DMS 273 treated with DMSO at 0.1 percent for 48 hours (cell line): ENCODE data around the gene PCDHGC3.
"Not testable (repeated sequence)": the region's sequence is repeated elsewhere in the genome, so short reads cannot be mapped to it uniquely, and the experiment has no call there.

ENCODE experiments used
- DNase-seq: peaks from one replicate; lab custom pipeline; 2025; lab: John Stamatoyannopoulos, UW

PCDHGC3 gene

DNA sequence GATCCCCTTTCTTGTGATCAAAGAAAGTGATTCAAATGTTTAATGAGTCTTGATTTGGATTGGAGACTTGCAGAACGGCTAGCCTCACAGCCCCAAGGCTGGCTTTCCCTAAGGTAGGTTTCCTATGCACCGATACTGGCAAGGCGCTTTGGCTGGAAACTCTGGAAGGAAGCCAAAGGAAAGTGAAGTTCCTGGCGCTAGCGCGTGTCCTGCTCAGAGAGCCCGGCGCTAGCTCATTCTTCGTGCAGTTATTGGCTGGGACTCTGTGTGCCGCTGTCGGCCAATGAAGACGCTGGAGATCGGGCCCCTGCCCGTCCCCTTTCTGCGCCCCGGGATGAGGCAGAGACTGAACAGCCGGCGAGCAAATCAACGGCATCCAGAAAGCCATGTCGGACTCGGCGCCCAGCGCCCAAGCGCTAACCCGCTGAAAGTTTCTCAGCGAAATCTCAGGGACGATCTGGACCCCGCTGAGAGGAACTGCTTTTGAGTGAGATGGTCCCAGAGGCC, at the start of gene PCDHGC3:
TSS of gene PCDHGC3 (plus strand) at position 342 of the 507 bp plus-strand sequence. CDS start at position 493, 151 bp downstream.
- DNase-seq = peak; percentile 95

DNA sequence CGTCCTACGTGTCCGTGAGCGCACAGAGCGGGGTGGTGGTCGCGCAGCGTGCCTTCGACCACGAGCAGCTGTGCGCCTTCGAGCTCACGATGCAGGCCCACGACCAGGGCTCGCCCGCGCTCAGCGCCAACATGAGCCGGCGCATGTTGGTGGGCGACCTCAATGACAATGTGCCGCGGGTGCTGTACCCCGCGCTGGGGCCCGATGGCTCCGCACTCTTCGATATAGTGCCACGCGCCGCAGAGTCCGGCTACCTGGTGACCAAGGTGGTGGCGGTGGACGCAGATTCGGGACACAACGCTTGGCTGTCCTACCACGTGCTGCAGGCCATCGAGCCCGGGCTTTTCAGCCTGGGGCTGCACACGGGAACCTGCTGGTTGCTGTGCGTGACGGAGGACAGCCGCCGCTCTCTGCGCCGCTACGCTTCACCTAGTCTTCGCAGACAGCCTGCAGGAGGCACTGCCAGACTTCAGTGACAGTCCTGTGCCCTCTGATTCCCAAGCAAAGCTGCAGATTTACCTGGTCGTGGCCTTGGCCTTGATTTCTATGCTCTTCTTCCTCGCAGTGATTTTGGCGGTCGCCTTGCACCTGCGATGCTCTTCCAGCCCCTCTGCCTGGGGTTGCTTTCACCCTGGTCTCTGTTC, 47.9 kb upstream of the PCDHGC3 start:
- DNase-seq = no peak

DNA sequence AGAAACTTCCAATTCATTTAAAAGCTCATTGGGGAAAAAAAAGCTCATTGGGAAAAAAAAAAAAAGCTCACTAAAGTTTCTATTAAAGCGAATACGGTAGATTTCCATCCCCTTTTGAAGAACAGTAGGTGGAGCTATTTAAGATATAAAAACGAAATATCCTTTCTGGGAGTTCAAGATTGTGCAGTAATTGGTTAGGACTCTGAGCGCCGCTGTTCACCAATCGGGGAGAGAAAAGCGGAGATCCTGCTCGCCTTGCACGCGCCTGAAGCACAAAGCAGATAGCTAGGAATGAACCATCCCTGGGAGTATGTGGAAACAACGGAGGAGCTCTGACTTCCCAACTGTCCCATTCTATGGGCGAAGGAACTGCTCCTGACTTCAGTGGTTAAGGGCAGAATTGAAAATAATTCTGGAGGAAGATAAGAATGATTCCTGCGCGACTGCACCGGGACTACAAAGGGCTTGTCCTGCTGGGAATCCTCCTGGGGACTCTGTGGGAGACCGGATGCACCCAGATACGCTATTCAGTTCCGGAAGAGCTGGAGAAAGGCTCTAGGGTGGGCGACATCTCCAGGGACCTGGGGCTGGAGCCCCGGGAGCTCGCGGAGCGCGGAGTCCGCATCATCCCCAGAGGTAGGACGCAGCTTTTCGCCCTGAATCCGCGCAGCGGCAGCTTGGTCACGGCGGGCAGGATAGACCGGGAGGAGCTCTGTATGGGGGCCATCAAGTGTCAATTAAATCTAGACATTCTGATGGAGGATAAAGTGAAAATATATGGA, 45.2 kb upstream of the PCDHGC3 start, which contains the start of gene PCDHGA12:
TSS of gene PCDHGA12 (plus strand) at position 176 of the 782 bp plus-strand sequence. CDS start at position 429, 253 bp downstream.
- no peak for DNase-seq

DNA sequence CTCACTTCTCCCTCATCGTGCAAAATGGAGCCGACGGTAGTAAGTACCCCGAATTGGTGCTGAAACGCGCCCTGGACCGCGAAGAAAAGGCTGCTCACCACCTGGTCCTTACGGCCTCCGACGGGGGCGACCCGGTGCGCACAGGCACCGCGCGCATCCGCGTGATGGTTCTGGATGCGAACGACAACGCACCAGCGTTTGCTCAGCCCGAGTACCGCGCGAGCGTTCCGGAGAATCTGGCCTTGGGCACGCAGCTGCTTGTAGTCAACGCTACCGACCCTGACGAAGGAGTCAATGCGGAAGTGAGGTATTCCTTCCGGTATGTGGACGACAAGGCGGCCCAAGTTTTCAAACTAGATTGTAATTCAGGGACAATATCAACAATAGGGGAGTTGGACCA, 44.5 kb upstream of the PCDHGC3 start:
- DNase-seq = no peak

DNA sequence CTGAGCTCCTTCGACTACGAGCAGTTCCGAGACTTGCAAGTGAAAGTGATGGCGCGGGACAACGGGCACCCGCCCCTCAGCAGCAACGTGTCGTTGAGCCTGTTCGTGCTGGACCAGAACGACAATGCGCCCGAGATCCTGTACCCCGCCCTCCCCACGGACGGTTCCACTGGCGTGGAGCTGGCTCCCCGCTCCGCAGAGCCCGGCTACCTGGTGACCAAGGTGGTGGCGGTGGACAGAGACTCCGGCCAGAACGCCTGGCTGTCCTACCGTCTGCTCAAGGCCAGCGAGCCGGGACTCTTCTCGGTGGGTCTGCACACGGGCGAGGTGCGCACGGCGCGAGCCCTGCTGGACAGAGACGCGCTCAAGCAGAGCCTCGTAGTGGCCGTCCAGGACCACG, 43.5 kb upstream of the PCDHGC3 start:
- not testable (repeated sequence) for DNase-seq

DNA sequence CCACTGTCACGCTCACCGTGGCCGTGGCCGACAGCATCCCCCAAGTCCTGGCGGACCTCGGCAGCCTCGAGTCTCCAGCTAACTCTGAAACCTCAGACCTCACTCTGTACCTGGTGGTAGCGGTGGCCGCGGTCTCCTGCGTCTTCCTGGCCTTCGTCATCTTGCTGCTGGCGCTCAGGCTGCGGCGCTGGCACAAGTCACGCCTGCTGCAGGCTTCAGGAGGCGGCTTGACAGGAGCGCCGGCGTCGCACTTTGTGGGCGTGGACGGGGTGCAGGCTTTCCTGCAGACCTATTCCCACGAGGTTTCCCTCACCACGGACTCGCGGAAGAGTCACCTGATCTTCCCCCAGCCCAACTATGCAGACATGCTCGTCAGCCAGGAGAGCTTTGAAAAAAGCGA, 43.0 kb upstream of the PCDHGC3 start:
- not testable (repeated sequence) for DNase-seq

DNA sequence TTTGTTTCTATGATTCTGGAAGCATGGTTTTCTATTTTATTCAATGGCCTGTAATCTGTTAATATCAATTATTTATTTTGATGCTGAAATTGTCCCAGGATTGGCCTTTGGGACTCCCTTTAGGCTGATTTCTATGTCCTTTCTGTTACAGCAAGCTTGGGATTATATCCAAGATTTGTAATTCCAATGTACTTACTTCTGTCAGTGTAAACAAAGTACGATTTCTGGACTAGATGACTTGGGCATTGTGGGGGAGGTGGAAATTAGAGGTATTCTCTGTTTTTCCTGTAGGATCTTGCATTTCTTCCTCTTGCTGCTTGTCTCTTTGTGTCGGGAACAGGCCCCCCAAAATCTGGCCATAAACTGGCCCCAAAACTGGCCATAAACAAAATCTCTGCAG, 41.8 kb upstream of the PCDHGC3 start:
- no peak for DNase-seq

DNA sequence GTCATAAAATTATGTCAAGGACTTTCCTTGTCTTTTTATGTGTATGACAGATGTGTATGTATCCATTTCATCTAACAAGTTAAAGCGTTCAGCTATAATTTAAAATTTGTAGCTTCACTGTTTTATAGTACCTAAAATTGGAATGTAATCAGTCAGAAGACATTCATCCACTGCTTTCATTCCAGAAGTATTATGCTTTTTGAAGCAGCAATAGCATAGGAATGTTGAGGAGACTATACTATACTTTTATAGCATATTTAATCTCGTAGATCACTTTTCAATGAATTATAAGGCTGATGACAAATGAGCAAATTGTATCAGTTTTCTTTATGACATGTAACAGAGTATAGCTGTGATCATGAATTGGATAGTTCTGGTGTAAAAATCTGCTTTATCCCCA, 38.5 kb upstream of the PCDHGC3 start:
- DNase-seq = no peak

DNA sequence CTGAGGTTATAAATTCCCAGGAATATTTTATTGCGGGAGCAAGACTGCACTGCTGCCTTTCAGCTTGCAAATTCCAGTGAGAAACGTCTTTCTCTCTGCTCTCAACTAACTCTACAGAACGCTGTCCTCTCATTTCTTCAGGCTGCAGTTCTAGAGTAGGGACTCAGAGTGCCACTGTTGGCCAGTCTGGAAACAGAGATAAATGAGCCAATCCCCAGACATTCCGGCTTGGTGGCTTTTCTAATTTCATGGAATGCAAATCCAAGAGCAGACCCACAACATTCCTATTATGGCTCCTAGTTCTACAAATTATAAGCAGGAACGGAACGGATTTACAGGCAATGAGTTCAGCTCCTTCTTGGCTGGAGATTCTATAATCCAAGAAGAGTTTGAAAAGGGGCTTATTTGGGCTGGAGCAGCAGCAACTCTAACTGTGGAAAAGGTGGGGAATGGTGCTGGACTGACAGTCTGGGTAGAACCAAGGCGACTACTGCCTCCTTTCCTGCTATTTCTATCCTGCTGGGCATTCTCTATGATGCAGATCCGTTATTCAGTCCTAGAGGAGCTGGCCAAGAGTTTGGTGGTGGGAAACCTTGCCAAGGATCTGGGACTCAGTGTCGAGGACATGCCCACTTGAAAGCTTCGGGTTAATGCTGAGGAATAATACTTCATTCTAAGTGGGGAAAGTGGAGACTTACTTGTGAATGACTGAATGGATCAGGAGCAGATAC, 36.2 kb upstream of the PCDHGC3 start:
- DNase-seq = no peak

DNA sequence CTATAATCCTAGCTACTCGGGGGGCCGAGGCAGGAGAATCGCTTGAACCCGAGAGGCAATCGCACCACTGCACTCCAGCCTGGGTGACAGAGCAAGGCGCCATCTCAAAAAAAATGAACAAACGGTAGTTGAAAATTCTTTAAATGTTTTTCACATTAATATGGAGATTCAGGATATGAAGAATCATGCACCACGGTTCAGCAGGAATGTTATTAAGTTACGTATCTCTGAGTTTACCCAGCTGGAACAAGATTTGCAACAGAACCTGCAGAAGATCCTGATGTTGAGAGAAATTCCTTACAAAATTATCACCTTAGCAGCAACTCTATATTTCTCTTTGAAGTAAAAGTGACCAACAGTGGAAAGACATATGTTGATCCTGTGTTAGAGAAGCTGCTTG, 35.4 kb upstream of the PCDHGC3 start:
- DNase-seq = no peak

DNA sequence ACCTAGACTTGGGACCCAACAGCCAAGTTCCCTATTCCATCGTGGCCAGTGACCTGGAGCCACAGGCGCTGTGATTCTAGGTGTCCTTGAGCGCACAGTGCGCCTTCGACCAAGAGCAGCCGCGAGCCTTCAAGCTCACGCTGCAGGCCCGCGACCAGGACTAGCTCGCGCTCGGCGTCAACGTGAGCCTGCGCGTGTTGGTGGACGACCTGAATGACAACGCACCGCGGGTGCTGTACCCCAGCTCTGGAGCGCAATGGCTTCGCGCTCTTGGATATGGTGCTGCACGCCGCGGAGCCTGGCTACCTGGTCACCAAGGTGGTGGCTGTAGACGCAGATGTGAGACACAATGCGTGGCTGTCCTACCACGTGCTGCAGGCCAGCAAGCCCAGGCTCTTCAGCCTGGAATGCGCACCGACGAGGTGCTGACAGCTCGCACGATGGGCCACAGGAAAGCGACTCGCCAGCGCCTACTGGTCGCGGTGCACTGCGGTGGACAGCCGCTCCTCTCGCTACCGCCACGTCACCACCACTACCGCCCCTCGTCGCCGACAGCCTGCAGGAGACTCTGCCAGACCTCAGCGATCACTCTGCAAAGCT, 34.1 kb upstream of the PCDHGC3 start:
- no peak for DNase-seq

DNA sequence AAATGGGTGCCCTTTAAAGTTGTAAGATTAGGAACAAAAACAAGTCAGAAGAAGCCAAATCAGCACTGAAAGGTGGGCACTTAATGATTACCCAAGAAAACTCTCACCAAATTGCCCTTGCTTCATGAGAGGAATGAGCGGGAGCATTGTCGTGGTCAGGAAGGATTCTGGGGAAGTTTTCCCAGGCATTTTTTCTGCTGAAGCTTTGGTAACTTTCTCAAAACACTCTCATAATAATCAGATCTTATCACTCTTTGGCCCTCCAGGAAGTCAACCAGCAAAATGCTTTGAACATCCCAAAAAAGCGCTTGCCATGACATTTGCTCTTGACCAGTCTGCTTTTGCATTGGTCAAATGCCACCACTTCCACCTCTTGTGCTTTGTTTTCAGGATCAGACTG, 10.4 kb upstream of the PCDHGC3 start:
- no peak for DNase-seq

DNA sequence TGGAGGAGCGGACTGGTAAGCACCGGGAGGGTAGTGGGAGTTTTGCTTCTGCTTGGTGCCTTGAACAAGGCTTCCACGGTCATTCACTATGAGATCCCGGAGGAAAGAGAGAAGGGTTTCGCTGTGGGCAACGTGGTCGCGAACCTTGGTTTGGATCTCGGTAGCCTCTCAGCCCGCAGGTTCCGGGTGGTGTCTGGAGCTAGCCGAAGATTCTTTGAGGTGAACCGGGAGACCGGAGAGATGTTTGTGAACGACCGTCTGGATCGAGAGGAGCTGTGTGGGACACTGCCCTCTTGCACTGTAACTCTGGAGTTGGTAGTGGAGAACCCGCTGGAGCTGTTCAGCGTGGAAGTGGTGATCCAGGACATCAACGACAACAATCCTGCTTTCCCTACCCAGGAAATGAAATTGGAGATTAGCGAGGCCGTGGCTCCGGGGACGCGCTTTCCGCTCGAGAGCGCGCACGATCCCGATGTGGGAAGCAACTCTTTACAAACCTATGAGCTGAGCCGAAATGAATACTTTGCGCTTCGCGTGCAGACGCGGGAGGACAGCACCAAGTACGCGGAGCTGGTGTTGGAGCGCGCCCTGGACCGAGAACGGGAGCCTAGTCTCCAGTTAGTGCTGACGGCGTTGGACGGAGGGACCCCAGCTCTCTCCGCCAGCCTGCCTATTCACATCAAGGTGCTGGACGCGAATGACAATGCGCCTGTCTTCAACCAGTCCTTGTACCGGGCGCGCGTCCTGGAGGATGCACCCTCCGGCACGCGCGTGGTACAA, 556 bp downstream of the PCDHGC3 start:
- peak; percentile 22 for DNase-seq

DNA sequence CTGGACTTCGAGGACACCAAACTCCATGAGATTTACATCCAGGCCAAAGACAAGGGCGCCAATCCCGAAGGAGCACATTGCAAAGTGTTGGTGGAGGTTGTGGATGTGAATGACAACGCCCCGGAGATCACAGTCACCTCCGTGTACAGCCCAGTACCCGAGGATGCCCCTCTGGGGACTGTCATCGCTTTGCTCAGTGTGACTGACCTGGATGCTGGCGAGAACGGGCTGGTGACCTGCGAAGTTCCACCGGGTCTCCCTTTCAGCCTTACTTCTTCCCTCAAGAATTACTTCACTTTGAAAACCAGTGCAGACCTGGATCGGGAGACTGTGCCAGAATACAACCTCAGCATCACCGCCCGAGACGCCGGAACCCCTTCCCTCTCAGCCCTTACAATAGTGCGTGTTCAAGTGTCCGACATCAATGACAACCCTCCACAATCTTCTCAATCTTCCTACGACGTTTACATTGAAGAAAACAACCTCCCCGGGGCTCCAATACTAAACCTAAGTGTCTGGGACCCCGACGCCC, 1.3 kb downstream of the PCDHGC3 start:
- no peak for DNase-seq

DNA sequence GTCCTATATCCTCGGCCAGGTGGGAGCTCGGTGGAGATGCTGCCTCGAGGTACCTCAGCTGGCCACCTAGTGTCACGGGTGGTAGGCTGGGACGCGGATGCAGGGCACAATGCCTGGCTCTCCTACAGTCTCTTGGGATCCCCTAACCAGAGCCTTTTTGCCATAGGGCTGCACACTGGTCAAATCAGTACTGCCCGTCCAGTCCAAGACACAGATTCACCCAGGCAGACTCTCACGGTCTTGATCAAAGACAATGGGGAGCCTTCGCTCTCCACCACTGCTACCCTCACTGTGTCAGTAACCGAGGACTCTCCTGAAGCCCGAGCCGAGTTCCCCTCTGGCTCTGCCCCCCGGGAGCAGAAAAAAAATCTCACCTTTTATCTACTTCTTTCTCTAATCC, 2.0 kb downstream of the PCDHGC3 start:
- DNase-seq = no peak

DNA sequence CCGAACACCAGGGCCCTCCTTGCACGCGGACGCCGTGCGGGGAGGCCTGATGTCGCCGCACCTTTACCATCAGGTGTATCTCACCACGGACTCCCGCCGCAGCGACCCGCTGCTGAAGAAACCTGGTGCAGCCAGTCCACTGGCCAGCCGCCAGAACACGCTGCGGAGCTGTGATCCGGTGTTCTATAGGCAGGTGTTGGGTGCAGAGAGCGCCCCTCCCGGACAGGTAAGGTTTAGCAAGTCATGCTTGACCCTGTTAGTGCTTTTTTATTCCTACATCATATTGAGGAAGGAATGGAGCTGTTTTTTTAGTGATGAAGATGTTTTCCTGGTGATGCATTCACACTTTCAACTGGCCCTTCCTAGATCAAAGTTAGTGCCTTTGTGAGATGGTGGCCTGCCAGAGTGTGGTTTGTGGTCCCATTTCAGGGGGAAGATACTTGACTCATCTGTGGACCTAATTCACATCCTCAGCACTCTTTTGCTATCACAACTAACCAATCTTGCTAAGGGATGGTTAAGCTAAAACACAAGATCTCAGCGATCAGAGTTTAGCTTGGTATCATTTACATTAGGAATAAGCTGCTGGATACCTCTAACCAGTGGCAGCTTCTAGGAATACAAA, 2.7 kb downstream of the PCDHGC3 start:
- DNase-seq = no peak

DNA sequence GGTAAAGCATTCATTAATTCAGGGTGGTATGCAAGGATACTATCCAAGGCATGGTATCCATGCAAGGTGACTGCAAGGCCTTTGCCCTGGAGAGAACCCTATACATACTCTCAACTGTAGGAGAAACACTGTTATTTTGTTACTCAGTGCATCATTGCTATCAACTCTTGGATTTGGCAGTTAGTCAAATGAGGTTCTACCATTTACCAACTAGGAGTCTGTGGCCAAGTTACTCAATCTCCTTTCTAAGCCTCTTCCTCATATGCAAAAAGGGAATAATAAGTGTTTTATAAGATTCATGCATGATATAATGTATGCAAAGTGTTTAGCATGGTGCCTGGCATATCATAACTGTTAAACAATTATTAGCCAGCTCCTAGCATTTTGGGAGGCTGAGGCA, 4.0 kb downstream of the PCDHGC3 start:
- DNase-seq = no peak

DNA sequence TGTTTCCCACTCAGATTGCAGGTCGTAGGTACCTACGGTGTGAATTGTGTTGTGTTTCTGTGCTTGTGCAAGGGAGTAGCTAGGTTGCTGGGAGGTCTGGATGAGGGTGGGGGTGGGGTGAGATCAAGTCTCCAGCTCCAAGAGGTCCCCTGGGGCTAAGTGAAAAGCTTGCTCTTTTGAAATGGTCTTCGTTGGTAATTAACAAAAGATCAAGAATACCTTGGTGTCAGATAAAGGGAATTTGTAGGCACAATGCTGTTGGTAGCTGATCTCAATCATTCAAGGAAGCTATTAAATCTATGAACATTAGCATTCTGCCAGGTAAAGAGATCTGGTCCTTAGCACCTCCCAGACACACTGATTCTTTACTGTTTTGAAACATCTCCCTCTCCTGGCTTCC, 8.1 kb downstream of the PCDHGC3 start:
- no peak for DNase-seq

DNA sequence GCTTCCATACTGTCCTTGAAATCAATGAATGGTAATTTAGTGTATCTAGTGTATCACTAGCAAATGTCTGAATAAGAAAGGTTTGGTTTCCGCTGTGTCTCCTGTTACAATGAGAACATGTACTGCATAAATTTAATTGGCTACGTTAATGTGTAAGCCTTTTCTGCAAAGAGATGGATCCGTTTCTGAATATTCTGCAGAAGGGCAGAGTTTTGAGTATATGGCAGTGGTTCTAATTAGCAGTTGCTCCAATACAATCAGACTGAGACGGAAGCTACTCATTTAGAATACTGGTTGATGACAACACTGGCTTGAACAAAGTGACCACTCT, 8.5 kb downstream of the PCDHGC3 start:
- no peak for DNase-seq

DNA sequence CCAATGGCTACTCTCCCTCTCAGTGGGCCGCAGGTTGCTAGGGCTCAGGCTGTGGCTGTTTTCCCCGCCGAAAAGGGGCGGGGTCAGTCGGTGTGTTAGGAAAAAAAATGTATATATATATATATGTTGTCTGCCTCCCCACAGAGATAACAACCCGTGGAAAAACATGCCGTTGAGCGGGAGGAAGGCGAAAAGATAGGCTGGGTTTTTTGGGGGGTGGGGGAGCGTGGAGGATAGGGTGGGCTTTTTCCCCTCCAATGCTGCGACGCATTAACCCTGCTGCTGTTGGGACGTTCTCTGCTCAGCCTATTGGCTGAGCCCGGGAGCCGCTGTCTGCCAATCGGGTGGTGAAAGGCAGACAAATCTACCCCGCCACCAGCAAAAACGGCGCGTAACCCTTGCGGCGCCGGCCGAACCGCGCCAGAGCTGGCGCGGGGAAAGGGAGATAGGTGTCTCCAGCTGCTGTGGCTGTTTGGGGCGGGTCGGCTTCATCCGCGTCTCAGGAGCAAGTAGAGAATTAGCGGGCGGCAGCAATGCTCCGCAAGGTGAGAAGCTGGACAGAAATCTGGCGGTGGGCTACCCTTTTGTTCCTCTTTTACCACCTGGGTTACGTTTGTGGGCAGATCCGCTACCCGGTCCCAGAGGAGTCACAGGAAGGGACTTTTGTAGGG, 9.0 kb downstream of the PCDHGC3 start, which contains the start of gene PCDHGC4:
TSS of gene PCDHGC4 (plus strand) at position 390 of the 671 bp plus-strand sequence. CDS start at position 534, 144 bp downstream.
- no peak for DNase-seq
